Ovary (tissue), 3 donors: Measurements from ENCODE around the gene TBC1D2.

Experiments
- CTCF ChIP-seq, 3 donors: fragments of 450-650 bp in 2 of 3; fragments of 200-600 bp in 1 of 3; IDR thresholded peaks; one replicate each; pipeline versions ENCODE4 v1.5.1 to v1.8.0; 2016 to 2022; ENCODE audit warnings: antibody characterized with exemption in 3 of 3, mild to moderate bottlenecking in 1 of 3
- EP300 ChIP-seq: sonication (generic); formaldehyde crosslinking; IDR thresholded peaks from one replicate; pipeline ENCODE4 v1.6.1; 2017; ENCODE audit warnings: antibody characterized with exemption
- POLR2A ChIP-seq: fragments of 450-650 bp; IDR thresholded peaks from one replicate; pipeline ENCODE4 v1.6.1; 2017; ENCODE audit warnings: antibody characterized with exemption, mild to moderate bottlenecking, moderate library complexity
- donor health status: DM: no; HTN: no; CAD: no.

- TF ChIP-seq CTCF (IDR thresholded peaks at IDR 0.05) = peak in 1 of 3 donors; percentile 12
- no peak for TF ChIP-seq EP300
- no peak for TF ChIP-seq POLR2A
These were observed 62.7 kb downstream of the TBC1D2 start, which contains the start of gene CORO2A for GRCh38 chr9:98192503-98193335.
